ENCODE results near the gene KIF19. TPM values are rescaled to one million over a fixed set of nuclear protein-coding genes. Genes with fewer than 3 reads are reported as not detected.

The KIF19 gene
- polyA plus RNA-seq, 1 donor from 2014 or later, result 0.33 TPM

- H3K4me3 Mint-ChIP-seq, result no peak overlapping the region
- no peaks in the 10 kb centered on the region for H3K36me3 Mint-ChIP-seq
- no peaks in the 10 kb centered on the region for H3K9me3 Mint-ChIP-seq
- peaks cover 51% of the 10 kb centered on the region for H3K27me3 Mint-ChIP-seq
- peaks cover 0 to 6% (median 2%) of the 10 kb centered on the region in 3 donors for H3K4me1 Mint-ChIP-seq
- H3K27ac Mint-ChIP-seq, result no peak overlapping the region
These were observed 31.4 kb downstream of the KIF19 start for GRCh38 chr17:74357466-74357809.

GRCh38 chr17:74358697-74359096 lies 32.7 kb downstream of the KIF19 start:
- H3K36me3 Mint-ChIP-seq, result no peaks in the 10 kb centered on the region

DNA sequence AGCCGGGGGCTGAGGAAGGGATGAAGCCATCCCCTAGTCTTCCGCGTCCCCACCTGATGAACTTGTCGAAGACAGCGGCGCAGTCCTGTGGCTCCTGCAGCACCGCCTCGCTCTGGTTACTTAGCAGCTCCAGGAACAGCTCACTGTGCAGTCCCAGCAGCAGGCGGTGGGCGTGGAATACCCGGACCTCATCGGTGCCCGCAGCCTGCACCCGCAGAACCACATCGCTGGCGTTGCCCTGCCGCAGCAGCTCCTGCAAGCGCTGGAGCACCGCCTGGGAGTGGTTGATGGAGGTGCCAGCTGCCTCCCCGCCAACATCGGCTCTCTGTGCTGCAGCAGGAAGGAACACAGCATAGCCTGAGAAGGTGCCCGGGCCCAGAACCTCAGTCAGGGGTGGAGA lies 33.9 kb downstream of the KIF19 start:
- Mint-ChIP-seq H3K9me3 (no peaks in the 10 kb centered on the region), H3K27me3 (peaks cover 29% of the 10 kb centered on the region), H3K36me3 (no peaks in the 10 kb centered on the region), H3K4me3 (no peak overlapping the region), H3K4me1 (peaks cover 0 to 2% (median 2%) of the 10 kb centered on the region in 3 donors), H3K27ac (no peak overlapping the region)

More at GRCh38 chr17:74358697-74359096, 32.7 kb downstream of the KIF19 start:
- H3K4me1 Mint-ChIP-seq, result peaks cover 0 to 6% (median 2%) of the 10 kb centered on the region in 3 donors
- H3K27me3 Mint-ChIP-seq, result peaks cover 39% of the 10 kb centered on the region
- no peak overlapping the region for H3K27ac Mint-ChIP-seq
- no peaks in the 10 kb centered on the region for H3K9me3 Mint-ChIP-seq
- H3K4me3 Mint-ChIP-seq, result no peak overlapping the region

GRCh38 chr17:74360899-74361229 lies 34.8 kb downstream of the KIF19 start:
- H3K4me3 Mint-ChIP-seq, result no peak overlapping the region
- peak overlapping the region in 1 of 3 donors; percentile 80 for H3K27ac Mint-ChIP-seq
- H3K4me1 Mint-ChIP-seq, result peaks cover 0 to 2% (median 2%) of the 10 kb centered on the region in 3 donors
- H3K9me3 Mint-ChIP-seq, result no peaks in the 10 kb centered on the region
- peaks cover 24% of the 10 kb centered on the region for H3K27me3 Mint-ChIP-seq
- H3K36me3 Mint-ChIP-seq, result no peaks in the 10 kb centered on the region

- H3K9me3 Mint-ChIP-seq, result no peaks in the 10 kb centered on the region
- H3K4me3 Mint-ChIP-seq, result no peak within 1 kb of the TSS
- H3K4me1 Mint-ChIP-seq, result peaks cover 0 to 2% (median 2%) of the 10 kb centered on the region in 3 donors
- peaks cover 24% of the 10 kb centered on the region for H3K27me3 Mint-ChIP-seq
- H3K27ac Mint-ChIP-seq, result peak within 1 kb of the TSS in 1 of 3 donors; percentile 80
- H3K36me3 Mint-ChIP-seq, result no peaks in the 10 kb centered on the region
These were observed 35.4 kb downstream of the KIF19 start, which contains the start of gene BTBD17 for GRCh38 chr17:74361230-74362068. Gene BTBD17, minus strand, starts transcription at chr17:74361868. Its CDS starts 49 bp downstream, at chr17:74361819.

- H3K36me3 Mint-ChIP-seq, result no peaks in the 10 kb centered on the region
- no peaks in the 10 kb centered on the region for H3K9me3 Mint-ChIP-seq
- H3K27ac Mint-ChIP-seq, result no peak overlapping the region
- peaks cover 24% of the 10 kb centered on the region for H3K27me3 Mint-ChIP-seq
- H3K4me3 Mint-ChIP-seq, result no peak overlapping the region
- peaks cover 0 to 2% (median 2%) of the 10 kb centered on the region in 3 donors for H3K4me1 Mint-ChIP-seq
These were observed 36.0 kb downstream of the KIF19 start for GRCh38 chr17:74362069-74362405.

- Mint-ChIP-seq H3K9me3 (no peaks in the 10 kb centered on the region), H3K27me3 (peaks cover 21% of the 10 kb centered on the region), H3K27ac (no peak overlapping the region), H3K4me1 (no peaks in the 10 kb centered on the region), H3K36me3 (no peaks in the 10 kb centered on the region), H3K4me3 (no peak overlapping the region)
These were observed 36.9 kb downstream of the KIF19 start for GRCh38 chr17:74362810-74363498.

- Mint-ChIP-seq H3K27ac (peak within 1 kb of the TSS in 1 of 3 donors; percentile 39), H3K27me3 (peaks cover 5% of the 10 kb centered on the region), H3K4me3 (no peak within 1 kb of the TSS), H3K9me3 (no peaks in the 10 kb centered on the region), H3K4me1 (peaks cover 0 to 6% (median 6%) of the 10 kb centered on the region in 3 donors), H3K36me3 (no peaks in the 10 kb centered on the region)
These were observed 41.2 kb downstream of the KIF19 start, which contains the start of gene GPR142 for GRCh38 chr17:74367206-74367605. Gene GPR142, plus strand, starts transcription at chr17:74367506. Its CDS starts 2,035 bp downstream, at chr17:74369541.

DNA sequence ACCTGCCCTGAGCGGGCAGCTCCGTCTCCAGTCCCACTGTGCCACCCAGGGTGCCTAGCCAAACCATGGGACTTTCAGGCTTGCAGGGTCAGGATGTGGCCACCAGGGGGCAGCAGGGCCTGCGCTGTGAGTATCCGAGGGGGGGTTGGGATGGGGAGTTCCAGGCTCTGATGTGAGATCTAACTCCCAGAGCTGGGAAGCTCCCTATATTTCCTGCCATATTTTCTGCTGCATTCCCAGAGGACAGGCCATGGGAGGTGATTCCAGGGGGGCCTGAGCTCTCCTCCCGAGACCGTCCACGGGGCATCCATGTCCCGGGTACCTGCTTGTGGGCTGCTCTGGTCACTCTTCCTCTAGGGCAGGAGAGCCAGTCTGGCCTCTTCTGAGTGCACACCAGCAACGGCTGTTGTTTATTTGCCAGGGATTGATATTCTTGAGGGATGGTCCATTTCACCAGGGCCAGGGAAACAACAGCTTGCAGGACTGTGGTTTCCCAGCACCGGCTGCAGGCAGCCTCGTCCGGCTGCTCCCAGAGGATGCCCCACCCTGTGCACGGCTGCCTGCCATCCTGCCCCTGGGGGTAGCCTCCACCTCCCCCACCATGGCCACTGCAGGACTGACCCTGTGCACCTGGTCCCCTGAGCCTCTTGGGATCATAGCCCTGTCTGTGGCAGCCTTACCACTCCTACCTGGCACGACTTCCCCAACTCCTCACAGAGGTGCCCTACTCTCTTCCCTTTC lies 42.5 kb downstream of the KIF19 start:
- no peaks in the 10 kb centered on the region for H3K9me3 Mint-ChIP-seq
- peaks cover 6% of the 10 kb centered on the region for H3K27me3 Mint-ChIP-seq
- no peak overlapping the region for H3K27ac Mint-ChIP-seq
- peaks cover 0 to 6% (median 6%) of the 10 kb centered on the region in 3 donors for H3K4me1 Mint-ChIP-seq
- no peaks in the 10 kb centered on the region for H3K36me3 Mint-ChIP-seq
- H3K4me3 Mint-ChIP-seq, result peak overlapping the region in 1 of 4 donors; percentile 68

DNA sequence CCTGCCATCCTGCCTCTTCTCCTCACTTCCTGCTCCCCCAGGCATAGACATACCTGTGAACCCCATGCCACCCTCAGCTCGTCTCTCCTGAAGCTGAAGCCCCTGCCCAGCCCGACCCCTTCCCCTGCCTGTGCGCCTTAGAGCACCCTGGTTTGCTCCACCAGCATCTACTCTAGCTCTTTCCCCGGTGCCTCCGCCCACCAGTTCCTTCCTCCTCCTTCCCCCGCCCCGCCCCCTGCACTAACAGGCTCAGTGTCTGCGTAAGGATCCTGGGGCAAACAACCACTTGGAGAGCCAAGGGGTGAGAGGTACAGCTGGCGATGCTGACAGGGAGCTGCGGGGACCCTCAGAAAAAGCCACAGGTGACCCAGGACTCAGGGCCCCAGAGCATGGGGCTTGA lies 43.2 kb downstream of the KIF19 start:
- H3K9me3 Mint-ChIP-seq, result no peaks in the 10 kb centered on the region
- peaks cover 7% of the 10 kb centered on the region for H3K27me3 Mint-ChIP-seq
- H3K4me3 Mint-ChIP-seq, result peak overlapping the region in 2 of 4 donors; percentile 68 to 79
- H3K36me3 Mint-ChIP-seq, result no peaks in the 10 kb centered on the region
- H3K4me1 Mint-ChIP-seq, result peaks cover 0 to 6% (median 6%) of the 10 kb centered on the region in 3 donors
- H3K27ac Mint-ChIP-seq, result no peak overlapping the region

GRCh38 chr17:74369665-74370490 lies 43.9 kb downstream of the KIF19 start:
- no peaks in the 10 kb centered on the region for H3K36me3 Mint-ChIP-seq
- H3K9me3 Mint-ChIP-seq, result no peaks in the 10 kb centered on the region
- H3K4me1 Mint-ChIP-seq, result peaks cover 0 to 6% (median 6%) of the 10 kb centered on the region in 3 donors
- H3K27me3 Mint-ChIP-seq, result peaks cover 9% of the 10 kb centered on the region
- H3K4me3 Mint-ChIP-seq, result peak overlapping the region in 1 of 4 donors; percentile 79
- no peak overlapping the region for H3K27ac Mint-ChIP-seq

- peaks cover 0 to 6% (median 6%) of the 10 kb centered on the region in 3 donors for H3K4me1 Mint-ChIP-seq
- no peaks in the 10 kb centered on the region for H3K9me3 Mint-ChIP-seq
- H3K27ac Mint-ChIP-seq, result no peak overlapping the region
- H3K4me3 Mint-ChIP-seq, result no peak overlapping the region
- peaks cover 9% of the 10 kb centered on the region for H3K27me3 Mint-ChIP-seq
- H3K36me3 Mint-ChIP-seq, result no peaks in the 10 kb centered on the region
These were observed 45.7 kb downstream of the KIF19 start for GRCh38 chr17:74371653-74372147.

DNA sequence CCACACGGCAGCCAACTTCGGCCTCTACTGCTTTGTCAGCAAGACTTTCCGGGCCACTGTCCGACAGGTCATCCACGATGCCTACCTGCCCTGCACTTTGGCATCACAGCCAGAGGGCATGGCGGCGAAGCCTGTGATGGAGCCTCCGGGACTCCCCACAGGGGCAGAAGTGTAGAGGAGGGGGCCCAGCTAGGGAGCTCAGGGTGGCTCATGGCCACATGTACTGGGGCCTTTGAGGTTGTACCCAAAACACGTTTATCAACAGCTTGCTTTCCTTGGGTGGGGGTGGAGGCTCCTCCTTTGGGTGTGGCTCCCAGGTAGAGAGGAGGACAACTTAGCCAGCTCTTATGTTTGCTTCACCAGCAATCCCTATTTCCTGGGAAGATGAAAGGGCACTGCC lies 46.4 kb downstream of the KIF19 start:
- peaks cover 0 to 6% (median 6%) of the 10 kb centered on the region in 3 donors for H3K4me1 Mint-ChIP-seq

More for the DNA sequence above, 46.4 kb downstream of the KIF19 start:
- peak overlapping the region in 1 of 4 donors; percentile 9 for H3K4me3 Mint-ChIP-seq
- H3K9me3 Mint-ChIP-seq, result no peaks in the 10 kb centered on the region
- no peak overlapping the region for H3K27ac Mint-ChIP-seq
- no peaks in the 10 kb centered on the region for H3K36me3 Mint-ChIP-seq
- H3K27me3 Mint-ChIP-seq, result peaks cover 9% of the 10 kb centered on the region

All from IgD-negative memory B cell (primary cell).